SHP77 treated with DMSO at 0.1 percent for 48 hours (cell line): ENCODE measurements around the gene ZNF468.
"Not testable (repeated sequence)": the region's sequence is repeated elsewhere in the genome, so short reads cannot be mapped to it uniquely, and the experiment has no call there.

ENCODE experiments used
- DNase-seq: peaks from one replicate; lab custom pipeline; 2025; lab: John Stamatoyannopoulos, UW

The ZNF468 gene

DNA sequence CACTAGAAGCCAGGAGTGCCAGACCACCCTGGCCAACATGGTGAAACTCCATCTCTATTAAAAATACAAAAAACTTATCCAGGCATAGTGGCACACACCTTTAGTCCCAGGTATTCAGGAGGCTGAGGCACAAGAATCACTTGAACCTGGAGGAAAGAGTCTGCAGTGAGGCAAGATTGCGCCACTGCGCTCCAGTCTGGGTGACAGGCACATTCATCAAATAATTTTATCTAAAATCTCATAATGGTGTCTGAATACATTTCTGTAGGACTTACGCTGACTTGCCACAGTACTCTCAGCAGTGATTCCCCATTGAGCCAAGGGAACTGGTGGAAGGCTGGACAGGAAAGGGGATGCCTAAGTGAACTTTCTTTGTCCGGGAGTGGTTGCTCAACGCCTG is 31.7 kb downstream of the ZNF468 start:
- DNase-seq, result no peak

DNA sequence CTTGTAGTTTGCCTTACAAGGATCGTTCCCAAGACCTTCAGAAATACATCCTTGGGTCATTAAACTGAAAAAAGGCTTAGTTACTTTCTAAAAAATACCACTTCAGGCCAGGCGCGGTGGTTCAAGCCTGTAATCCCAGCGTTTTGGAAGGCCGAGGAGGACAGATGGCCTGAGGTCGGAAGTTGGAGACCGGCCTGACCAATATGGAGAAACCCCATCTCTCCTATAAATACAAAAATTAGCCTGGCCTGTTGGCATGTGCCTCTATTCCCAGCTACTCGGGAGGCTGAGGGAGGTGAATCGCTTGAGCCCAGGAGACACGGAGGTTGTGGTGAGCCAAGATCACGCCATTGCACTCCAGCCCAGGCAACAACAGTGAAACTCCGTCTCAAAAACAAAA is 33.7 kb downstream of the ZNF468 start:
- DNase-seq, result no peak

DNA sequence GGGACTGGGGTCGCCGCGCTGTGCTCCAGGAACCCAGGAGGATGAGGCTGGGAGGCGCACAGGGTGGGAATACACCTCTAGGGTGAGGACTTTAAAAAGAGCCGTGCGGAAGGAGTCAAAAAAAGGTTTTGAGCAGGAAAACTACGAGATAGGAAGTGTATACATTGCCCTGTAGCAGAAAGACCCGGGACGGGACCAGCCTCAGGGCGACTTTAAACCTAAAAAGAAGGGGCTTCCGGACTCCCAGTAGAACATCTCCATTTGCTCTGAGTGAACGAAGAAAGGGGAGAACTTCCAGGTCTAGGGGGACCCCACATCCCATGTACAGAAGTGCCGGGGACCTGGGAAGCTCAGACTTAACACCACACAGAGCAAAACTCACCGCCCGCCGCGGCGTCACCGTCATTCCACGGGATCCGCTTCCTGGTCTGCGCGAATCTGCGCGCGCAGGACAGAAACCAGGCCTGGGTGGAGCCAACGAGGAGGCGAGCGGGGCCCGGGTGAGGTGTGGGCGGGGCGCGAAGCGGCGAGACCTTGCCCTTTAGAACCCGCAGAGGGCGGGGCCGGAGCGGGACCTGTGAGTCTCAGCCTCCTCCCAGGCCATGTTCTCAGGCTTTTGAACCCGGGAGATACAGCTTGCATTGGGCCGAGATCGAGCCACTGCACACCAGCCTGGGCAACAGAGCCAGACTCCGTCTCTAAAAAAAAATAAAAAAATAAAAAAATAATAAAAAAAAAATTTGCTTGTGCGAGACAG is 36.0 kb downstream of the ZNF468 start, which contains the start of gene ZNF28:
TSS of gene ZNF28 (minus strand) at position 430 of the 757 bp plus-strand sequence. CDS start 3,675 bp downstream, outside the sequence.
- not testable (repeated sequence) for DNase-seq

DNA sequence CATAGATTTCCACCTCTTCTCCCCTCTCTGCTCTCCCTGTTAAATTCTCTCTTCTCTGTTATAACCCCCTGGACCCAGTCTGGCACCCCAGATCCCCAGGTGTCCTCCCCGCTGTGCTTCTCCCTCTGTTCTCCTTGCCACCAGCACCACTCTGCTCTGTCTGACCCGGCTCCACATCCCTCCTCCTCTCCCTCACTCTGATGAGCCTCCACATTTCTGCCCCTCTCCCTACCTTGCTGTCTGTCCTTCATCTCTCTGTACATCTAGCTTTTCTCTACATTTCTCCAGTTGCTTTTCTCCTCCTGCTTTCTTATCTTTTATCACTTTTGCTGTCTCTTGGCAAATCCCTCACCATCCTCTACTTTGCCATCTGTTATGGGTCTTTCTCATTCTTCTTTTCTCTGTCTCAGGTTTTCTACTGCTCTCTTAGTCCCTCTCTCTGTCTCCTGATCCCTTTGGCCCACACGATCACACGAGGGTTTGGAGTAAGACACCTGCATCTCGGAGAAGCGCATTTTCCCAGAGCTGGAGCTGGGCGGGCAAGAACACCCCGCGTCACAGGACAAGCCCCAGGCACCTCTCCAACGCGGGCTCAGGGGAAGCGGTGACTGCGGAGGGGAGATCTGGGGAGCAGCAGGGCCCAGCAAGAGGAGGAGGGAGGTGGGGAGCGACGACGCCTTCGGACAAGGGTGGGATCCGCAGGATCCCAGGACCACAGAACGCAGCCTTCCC is 36.8 kb downstream of the ZNF468 start:
- DNase-seq, result not testable (repeated sequence)

DNA sequence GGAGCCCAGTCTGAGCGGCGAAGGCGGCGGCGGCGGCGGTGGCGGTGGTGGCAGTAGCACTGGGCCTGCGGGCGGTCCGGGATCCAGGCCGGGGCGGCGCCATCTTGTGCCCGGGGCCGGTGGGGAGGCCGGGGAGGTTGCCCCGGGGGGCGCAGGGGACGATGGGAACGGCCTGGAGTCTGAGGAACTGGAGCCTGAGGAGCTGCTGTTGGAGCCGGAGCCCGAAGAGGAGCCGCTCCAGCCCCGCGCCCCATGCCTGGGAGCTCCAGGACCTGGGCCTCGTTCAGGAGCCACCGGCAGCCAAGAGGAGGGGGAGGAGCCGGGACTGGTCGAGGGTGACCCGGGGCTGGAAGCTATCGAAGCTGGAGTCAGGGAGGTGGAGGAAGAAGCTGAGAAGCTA is 47.6 kb downstream of the ZNF468 start:
- no peak for DNase-seq

DNA sequence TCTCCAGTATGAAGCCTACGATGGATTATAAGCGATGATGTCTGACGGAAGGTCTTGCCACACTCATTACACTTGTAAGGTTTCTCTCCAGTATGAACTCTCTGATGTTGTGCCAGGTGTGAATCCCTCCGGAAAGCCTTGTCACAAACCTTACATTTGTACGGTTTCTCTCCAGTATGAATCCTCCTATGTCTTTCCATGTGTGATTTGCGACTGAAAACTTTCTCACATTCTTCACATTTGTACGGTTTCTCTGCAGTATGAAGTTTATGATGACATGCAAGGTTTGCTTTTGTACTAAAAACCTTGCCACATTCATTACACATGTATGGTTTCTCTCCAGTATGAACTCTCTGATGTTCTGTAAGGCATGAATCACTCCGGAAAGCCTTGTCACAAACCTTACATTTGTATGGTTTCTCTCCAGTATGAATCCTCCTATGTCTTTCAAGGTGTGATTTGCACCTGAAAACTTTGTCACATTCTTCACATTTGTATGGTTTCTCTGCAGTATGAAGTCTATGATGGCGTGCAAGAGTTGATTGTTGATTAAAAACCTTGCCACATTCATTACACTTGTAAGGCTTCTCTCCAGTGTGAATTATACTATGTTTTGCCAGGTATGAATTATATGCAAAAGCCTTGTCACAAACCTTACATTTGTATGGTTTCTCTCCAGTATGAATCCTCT is 57.3 kb downstream of the ZNF468 start:
- not testable (repeated sequence) for DNase-seq

DNA sequence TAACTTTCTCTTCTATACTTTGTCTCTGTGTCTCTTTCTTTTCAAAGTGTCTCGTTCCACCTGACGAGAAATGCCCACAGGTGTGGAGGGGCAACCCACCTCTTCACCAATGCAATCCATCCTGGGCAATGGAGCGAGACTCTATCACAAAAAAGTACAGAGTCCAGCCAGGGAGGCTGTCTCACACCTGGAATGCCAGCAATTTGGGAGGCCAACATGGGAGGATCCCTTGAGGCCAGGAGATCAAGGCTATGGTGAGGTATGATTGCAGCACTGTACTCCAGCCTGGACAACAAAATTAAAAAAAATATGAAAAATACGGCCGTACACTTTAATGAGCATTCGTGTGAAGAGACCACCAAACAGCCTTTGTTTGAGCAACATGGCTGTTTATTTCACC is 68.0 kb downstream of the ZNF468 start:
- no peak for DNase-seq
